HG03280 (cell line): Measurements from ENCODE around the gene ATP2C2.
"Not testable (repeated sequence)": the region's sequence is repeated elsewhere in the genome, so short reads cannot be mapped to it uniquely, and the experiment has no call there.

ENCODE experiments used
- ATAC-seq: cut with Tn5 transposase; IDR thresholded peaks from one replicate; pipeline ENCODE4 v1.9.1; 2021; ENCODE audit warnings: mild to moderate bottlenecking, moderate library complexity; ENCODE audit not compliant: unreplicated experiment

The ATP2C2 gene

DNA sequence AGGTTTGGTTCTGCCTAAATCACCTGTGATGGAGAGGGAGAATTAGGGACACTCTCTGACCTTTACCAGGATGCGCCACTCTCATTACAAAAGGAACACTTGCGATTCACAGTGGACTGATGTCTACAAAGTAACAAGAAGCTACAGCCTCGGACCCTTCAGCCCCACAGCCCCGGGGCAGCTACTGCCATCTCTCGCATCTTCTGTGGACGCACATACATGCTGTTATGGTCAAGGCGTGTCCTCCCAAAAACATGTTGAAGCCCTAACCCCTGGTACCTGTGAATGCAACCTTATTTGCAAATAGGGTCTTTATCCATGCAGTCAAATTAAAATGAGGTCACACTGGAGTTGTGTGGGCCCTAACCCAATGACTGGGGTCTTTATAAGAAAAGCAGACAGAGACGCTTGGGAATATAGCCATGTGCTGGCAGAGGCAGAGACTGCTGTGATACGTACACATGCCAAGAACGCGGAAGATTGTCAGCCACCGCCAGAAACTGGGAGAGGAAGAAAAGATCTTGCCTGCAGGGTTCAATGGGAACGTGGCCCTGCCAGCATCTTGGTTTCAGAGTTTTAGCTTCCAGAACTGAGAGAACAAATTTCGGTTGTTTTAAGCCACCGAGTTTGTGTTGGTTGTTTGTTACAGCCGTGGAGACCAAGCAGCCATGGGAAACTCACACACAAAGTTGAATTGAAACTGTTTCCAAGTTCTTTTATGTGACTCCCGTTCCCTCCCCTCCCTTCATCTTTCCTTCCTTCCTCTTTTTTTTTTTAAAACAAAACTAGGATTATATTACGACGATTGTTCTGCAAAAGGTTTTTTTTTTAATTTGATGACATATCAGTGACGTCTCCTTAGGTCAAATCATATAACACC, 23.1 kb downstream of the ATP2C2 start:
- no peak for ATAC-seq

DNA sequence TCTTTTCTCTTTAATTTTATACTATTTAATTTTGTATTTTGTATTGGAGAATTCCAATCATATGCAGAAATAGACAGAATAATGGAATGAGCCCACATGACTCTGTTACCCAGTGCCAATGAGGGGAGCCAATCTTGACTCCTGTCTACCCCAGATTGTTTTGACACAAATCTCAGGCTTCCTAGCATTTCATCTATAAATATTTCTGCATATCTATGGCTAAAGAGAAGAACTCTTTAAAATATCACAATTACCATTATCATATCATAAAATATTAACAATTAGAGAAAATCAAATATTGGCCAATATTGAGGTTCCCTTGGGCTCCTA, 23.7 kb downstream of the ATP2C2 start:
- ATAC-seq: no peak

DNA sequence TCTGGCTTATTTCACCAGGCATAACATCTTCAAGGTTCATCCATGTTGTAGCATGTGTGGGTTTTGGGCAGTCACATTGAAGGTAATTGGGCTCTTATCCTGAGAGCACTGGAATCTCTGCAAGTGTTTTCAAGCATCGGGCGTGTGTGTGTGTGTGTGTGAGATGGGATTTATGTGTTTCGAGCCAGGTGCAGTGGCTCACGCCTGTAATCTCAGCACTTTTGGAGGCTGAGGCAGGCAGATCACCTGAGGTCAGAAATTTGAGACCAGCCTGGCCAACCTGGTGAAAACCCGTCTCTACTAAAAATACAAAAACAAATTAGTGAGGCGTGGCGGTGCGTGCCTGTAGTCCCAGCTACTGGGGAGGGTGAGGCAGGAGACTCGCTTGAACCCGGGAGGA, 27.7 kb downstream of the ATP2C2 start:
- not testable (repeated sequence) for ATAC-seq

DNA sequence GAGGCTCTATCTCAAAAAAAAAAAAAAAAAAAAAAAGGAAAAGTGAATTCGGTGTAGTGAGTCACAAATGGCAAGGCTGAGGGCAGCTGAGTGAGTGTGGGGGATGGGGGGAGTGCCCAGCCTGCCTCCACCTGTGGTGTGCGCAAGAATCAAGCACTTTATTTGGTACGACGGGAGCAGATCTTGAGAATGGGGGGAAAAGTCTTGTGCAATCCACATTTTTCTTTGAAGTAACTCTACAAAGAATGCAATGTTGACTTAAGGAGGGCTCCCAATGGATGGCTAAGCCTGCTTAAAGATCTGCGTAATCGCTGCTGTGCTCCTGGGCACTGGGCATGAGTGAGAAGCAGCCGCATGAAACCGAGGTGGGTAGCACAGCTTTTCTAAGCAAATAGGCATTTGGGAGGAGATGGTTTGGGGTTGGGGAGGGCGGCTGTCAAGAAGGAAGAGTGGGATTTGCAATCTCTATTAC, 28.2 kb downstream of the ATP2C2 start:
- no peak for ATAC-seq

DNA sequence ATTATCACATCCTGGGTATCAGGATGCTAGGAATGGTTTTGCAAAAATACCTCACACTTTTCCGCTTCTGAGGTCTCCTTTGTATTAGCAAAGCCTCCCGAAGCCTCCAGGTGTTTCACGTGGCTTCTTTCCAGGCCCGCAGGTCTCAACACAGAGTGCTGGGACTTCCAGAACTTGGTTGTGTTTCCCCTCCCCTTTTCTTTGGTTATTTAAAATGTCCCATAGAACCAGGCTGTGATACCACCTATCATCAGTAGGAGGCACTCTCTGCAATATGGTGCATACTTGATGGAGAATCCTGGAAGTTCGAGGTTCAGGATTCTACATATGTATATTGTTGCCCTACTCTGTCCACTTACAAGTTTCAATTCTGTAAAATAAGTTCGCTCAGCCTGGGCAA, 28.8 kb downstream of the ATP2C2 start:
- ATAC-seq: no peak

DNA sequence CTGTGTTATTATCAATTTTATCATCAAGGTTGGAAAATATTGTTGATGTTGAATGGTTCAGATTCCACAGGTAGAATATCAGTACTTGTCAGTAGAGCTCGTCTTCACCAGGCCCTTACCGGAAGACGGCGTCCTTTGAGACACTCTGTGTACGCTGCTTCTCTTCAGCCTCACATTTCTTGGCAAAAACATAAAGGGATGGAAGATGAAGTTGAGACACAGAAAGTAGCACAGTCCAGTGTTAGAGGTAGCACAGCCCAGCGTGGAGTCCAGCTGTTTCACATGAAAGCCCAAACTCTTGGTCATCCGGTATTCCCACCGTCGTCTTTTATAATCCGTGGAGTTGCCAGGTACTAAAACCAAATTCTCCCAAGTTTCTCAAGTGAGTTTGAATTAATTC, 30.4 kb downstream of the ATP2C2 start:
- no peak for ATAC-seq

DNA sequence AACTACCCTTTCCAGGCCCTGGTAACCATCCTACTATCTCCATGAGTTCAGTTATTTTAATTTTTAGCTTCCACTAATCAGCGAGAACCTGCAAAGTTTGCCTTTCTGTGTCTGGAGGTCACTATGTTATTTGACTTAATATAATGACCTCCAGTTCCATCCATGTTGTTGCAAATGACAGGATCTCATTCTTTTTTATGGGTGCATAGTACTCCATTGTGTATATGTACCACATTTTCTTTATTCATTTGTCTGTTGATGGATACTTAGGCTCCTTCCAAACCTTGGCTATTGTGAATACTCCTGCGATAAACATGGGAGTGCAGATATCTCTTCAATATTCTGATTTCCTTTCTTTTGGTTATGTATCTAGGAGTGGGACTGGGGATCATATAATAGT, 31.6 kb downstream of the ATP2C2 start:
- ATAC-seq: not testable (repeated sequence)

DNA sequence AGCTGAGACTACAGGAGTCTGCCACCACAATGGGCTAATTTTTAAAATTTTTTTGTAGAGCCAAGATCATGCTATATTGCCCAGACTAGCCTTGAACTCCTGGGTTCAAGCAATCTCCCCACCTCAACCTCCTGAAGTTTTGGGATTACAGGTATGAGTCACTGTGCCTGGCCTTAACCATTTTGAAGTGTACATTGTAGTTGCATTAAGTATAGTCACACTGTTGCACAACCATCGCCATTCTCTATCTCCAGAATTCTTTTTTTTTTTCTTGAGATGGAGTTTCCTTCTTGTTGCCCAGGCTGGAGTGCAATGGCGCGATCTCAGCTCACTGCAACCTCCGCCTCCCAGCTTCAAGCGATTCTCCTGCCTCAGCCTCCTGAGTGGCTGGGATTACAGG, 35.1 kb downstream of the ATP2C2 start:
- ATAC-seq: not testable (repeated sequence)

DNA sequence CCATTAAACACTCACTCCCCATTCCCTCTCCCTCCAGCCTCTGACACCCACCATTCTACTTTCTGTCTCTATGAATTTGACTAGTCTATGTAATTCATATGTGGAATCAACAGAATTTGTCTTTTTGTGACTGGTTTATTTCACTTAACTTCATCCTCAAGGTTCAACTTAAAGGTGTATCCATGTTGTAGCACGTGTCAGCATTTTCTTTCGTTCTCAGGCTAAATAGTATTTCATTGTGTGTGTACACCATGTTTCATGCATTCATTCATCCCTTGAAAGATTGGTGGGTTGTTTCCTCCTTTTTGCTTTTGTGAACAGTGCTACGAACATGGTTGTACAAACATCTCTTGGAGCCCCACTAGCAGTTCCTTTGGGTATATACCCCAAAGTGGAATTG, 36.0 kb downstream of the ATP2C2 start:
- ATAC-seq: no peak

DNA sequence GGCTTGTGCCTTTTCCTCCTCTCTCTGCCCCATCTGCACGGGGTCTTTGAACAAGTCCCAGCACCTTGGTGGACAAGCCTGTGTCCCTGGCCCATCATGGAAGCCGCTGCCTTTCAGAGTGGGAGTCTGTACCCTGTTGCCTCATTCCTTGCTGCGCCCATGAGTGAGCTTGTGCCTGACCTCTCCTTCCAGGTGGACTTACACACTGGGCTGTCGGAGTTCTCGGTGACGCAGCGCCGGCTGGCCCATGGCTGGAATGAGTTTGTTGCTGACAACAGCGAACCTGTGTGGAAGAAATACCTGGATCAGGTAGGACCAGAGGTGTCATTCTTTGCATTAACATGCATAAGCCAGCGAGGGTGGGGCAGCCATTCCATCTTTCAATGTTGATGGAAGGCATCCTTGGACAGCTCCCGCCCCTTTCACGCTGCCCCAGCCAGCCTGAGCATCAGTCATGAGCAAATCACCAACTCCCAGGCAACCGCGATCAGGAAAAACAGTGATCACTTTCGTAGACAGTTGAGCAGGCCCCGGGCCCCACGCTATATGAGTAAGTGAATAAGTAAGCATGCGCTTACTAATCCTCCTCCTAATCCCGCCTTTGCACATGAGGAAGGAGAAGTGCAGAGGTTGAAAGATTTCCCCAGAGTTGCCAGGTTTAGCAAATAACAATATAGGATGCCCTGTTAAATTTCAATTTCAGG, 36.8 kb downstream of the ATP2C2 start:
- ATAC-seq: no peak

DNA sequence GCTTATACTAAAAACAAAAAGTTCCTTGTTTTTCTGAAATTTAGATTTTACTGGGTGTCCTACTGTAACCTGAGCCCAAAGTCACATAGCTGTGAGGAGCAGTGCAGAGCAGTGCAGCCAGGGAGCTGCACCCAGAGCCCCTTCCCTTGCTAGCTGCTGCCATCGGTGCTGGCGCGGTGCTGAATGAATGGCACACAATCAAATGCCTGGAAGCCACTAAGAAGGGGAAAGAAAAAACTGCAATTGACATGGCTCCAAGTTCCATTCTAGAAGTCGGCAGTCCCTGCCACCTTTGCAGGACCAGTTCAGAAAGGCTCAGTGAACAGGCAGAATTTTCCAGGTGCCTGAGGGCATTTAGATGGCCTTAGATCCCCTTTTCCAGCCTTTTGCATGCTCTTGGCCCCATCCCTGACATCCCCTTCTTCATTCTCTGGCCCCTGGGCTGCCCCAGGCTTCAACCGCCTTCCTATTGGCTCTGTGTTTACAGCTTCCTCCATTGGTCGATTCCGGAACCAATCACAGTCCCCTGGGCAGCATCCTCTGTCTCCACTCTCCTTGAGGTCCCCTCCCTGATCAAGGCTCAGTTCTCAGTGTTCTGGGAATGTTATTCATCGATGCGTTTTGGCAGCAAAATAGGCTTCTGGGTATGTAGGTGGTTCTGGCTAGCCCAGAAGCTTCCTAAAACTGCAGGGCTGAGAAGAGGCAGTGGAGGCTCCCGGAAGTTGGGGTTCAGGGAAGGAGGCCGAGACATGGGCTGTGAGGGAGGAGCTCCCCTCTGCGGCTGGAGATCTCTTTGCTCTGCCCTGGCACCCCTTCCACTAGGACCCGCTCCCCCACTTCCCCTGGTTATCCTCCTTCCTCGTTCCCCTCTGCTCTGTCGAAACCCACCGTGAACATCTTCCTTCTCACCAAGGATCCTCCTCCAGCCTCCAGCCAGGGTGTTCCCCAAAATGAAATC, 37.9 kb downstream of the ATP2C2 start:
- no peak for ATAC-seq

DNA sequence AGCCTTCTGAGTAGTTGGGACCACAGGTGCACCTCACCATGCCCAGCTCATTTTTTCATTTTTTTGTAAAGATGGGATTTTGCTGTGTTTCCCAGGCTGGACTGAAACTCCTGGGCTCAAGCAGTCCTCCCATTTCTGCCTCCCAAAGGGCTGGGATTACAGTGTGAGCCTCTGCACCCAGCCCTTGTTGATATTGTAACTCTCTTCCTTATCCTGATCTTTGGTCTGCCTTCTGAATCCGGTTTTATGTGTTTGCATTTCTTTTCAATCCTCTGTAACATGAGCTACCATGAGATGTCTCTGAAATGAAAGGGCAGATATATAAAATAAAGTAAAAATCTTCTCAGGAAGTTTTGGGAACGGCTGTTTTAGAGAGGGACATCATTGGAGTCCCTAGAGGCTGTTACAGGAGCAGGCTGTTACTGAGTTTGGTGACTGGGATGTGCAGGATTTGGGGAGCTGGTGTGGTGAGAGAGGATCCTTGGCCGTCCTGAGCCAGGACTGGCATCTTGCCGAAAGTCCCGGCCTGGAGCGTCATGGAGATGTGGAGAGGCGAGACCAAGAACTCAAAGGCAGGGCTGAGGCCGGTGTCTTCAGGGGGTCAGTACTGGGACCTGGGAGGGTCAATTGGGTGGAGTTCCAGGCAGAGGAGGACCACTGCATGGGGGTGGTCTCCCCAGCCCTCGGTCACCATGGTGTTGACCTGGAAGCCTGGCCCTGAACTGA, 39.4 kb downstream of the ATP2C2 start:
- no peak for ATAC-seq

DNA sequence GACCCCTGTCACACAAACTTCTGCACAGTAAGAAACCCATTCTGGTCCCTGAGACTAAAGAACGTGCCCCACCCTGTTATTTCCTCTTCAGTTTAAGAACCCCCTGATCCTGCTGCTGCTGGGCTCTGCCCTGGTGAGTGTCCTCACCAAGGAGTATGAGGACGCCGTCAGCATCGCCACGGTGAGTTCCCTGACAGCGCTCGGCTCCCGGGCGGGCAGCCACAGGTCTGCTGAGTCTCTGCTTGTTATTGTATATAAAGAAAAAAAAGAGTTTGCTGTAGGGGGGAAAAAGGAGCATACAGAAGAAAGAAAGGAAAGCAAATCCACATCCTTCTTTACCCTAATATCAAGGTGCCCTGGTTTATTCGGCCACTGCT, 40.0 kb downstream of the ATP2C2 start:
- no peak for ATAC-seq

DNA sequence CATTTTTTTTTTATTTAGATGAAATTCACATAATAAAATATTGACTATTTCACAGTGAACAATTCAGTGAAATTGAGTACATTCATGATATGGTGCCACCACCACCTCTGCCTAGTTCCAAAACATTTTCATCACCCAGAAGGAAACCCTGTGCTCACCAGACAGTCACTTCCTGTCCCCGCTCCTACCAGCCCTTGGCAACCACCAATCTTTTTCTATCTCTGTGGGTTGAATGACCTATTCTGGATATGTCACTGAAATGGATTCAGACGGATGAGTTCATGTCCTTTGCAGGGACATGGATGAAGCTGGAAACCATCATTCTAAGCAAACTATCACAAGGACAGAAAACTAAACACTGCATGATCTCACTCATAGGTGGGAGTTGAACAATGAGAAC, 40.5 kb downstream of the ATP2C2 start:
- no peak for ATAC-seq

DNA sequence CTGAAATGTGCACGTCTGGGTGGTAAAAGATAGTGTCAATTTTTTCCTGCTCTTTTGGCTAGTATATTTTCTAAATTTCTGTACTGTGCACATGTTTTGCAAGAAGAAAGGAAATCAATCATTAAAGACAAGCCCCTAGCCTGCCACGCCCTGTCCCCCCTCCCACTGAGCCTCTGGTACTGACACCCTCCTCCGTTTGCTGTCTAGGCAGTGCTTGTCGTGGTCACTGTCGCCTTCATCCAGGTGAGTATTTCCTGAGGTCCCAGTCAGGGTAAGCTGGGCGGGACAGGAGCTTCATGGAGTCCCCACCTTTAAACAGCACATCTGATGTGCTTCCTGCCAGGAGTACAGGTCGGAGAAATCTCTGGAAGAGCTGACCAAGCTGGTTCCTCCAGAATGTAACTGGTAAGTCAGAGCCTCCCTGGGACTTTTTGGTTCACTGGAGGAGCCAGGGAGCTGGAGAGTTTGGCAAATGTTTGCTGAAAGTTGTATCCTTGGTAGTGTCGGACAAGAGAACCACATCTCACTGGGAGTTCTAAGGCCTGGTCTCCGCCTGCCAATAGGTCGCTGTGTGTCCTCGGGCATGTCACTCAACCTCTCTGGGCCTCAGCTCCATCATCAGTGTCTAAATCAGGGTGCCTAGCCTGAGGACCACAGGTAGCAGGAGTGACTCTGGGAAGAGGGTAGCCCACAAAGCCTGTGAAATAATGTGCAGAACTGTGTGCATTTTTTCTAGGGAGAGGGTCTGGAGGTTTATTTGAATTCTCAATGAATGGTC, 42.2 kb downstream of the ATP2C2 start:
- no peak for ATAC-seq

DNA sequence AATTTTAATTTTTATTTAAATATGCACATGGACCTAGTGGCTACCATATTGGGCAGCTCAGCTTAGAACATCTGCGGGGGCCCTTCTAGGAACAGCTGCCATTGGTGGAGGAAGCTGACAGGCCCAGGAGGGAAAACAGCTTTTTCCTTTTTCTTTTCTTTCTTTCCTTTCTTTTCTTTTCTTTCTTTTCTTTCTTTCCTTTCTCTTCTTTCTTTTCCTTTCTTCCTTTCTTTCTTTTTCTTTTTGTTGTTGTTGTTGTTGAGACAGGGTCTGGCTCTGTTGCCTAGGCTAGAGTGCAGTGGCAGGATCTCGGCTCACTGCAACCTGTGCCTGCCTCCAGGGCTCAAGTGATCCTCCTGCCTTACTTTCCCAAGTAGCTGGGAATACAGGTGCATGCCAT, 43.4 kb downstream of the ATP2C2 start:
- no peak for ATAC-seq

DNA sequence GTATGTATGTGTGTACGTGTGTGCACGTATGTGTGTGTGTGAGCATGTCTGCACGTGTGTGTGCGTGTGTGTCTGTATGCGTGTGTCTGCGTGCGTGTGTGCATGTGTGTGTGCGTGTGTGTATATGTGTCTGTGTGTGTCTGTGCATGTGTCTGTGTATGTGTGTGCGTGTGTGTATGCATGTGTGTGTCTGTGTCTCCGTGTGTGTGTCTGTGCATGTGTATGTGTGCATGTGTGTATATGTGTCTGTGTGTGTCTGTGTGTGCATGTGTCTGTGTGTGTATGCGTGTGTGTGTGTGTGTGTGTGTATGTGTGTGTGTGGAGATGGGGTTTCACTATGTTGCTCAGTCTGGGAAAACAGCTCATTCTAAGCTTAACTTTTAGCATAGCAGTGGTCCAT, 43.9 kb downstream of the ATP2C2 start:
- ATAC-seq: no peak

DNA sequence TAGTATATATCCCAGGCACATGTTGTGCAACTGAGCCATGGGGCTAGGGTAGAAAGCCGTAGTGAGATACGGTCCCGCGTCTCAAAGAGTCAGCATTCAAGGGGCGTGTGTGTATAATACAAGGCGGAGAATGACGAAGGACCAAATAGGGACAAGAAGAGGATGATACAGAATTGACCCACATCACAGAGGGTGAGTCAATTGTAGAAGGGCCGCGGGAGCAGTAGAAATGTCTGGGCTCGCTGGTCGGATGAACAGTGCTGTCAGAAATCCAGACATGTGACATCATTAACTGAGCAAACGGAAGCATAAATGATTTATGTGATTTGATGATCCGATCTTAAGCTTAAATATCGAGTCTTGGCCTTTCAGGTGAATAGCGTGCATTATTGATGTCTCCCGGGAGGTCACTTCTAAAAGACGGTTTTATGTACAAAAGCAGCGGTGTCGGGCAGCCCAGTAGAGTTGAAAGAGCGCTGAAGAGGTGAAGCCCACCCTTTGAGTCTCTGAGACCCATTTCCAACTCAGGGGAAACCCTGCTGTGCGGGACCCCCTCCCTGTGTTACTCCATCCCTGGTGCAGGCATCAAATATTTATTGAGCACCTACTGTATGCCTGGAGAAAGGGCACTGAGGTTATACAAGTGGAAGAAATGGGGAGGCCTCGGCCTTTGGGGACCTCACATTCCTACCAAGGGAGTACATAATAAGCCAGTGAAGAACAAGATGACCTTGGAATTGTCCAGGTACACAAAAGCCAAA, 45.1 kb downstream of the ATP2C2 start:
- ATAC-seq: no peak

DNA sequence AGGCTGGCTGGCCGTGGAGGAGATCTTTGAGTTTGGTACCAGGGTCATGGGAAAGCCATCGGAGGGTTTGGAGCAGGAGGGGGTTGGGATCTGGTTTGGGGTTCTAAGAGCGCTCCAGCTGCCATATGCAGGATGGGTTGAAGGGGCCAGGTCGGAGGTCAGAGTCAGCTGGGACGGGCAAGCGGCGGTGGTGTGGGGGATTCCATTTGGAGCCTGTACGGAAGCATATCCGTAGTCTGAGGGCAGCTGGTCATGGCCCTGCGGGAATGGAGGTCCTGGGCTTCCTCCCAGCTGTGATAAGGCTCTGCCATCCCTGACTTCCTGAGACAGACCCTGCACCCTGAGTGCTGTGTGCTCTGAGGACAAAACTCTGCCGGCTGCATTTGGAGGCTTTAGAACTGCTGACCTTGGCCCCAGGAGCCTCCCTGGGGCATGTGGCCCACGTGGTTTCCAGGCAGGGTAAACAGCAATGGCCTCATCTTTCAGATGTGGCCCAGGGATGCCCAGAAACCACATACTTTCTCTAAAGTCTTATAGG, 46.5 kb downstream of the ATP2C2 start:
- ATAC-seq: no peak
